K562 (cell line): ENCODE results near the gene WNT6. TPM values are rescaled to one million over a fixed set of nuclear protein-coding genes. Genes with fewer than 3 reads are reported as not detected.

Source experiments
- ATAC-seq: fragments of 200-7000 bp; cut with Tn5 transposase; 3 replicates; pipeline ENCODE4 v1.9.1; 2020; ENCODE audit warnings: moderate library complexity
- BruUV-seq: library from RNA; stranded (reverse); fragments of 400-500 nt; replicated peaks from 2 replicates; lab custom pipeline; 2021; lab: Mats Ljungman, UMichigan
- CTCF ChIA-PET: fragments of 300-600 bp; formaldehyde crosslinking; extraction: SDS; loops from one replicate; lab custom pipeline; 2021; ENCODE audit warnings: low intra/inter-chr PET ratio; lab: Yijun Ruan, JAX
- POLR2A ChIA-PET: fragments of 300-600, 350-650 bp; sonication (Branson Sonifier 250); formaldehyde crosslinking; extraction: SDS; loops from one replicate; lab custom pipeline; 2021; ENCODE audit warnings: antibody characterized with exemption, inconsistent platforms; lab: Yijun Ruan, JAX
- DNase-seq, 4 experiments: peaks; one replicate each; pipeline versions ENCODE4 v3.0.0 to v3.0.0-alpha.2; 2011 to 2018; ENCODE audit warnings: low spot score in 3 of 4, mixed read lengths in 3 of 4; ENCODE audit errors: extremely low read depth in 1 of 4
- FAIRE-seq: peaks from 2 replicates; lab custom pipeline; 2011; peaks lifted over from hg19 to GRCh38; lab: Jason Lieb, UNC
- H2AFZ ChIP-seq: 2 replicates; pipeline ENCODE4 v1.6.0; 2011; ENCODE audit warnings: low read depth, low read length, control low read depth, inconsistent platforms
- H3K27ac ChIP-seq: fragments of 200-600 bp; 3 replicates; pipeline ENCODE4 v1.8.0; 2011; ENCODE audit warnings: low read depth, mild to moderate bottlenecking, control low read depth, inconsistent platforms, low read length, moderate library complexity, mixed read lengths; ENCODE audit errors: extremely low read depth
- H3K27me3 ChIP-seq, 2 experiments: fragments of 300-600 bp in 1 of 2; 2 replicates in 1 of 2; 3 replicates in 1 of 2; pipeline versions ENCODE4 v1.6.0 to v1.8.0; 2011; ENCODE audit warnings: inconsistent platforms in 2 of 2, low read length in 2 of 2, mild to moderate bottlenecking in 1 of 2, mixed read lengths in 1 of 2, moderate library complexity in 1 of 2; ENCODE audit not compliant: control insufficient read depth in 2 of 2, insufficient read depth in 2 of 2
- H3K36me3 ChIP-seq: fragments of 300-600 bp; 3 replicates; pipeline ENCODE4 v1.8.0; 2011; ENCODE audit warnings: mild to moderate bottlenecking, low read length, inconsistent platforms; ENCODE audit not compliant: control insufficient read depth, insufficient read depth
- H3K4me1 ChIP-seq, 2 experiments: fragments of 200-600 bp in 1 of 2; replicated peaks in 1 of 2; 2 replicates in 1 of 2; 3 replicates in 1 of 2; pipeline versions ENCODE4 v1.5.1 to v1.8.0; 2011; ENCODE audit warnings: inconsistent platforms in 2 of 2, low read length in 2 of 2, mild to moderate bottlenecking in 1 of 2, mixed read lengths in 1 of 2, moderate library complexity in 1 of 2; ENCODE audit not compliant: control insufficient read depth in 2 of 2, insufficient read depth in 2 of 2
- H3K4me2 ChIP-seq: 2 replicates; pipeline ENCODE4 v1.6.1; 2011; ENCODE audit warnings: low read length, control low read depth, inconsistent platforms, mixed read lengths; ENCODE audit not compliant: insufficient read depth
- H3K4me3 ChIP-seq: fragments of 200-600 bp; sonication (generic), shearing (Covaris generic); 2 replicates; pipeline ENCODE4 v1.5.1; 2016; ENCODE audit warnings: control low read depth, inconsistent platforms
- H3K79me2 ChIP-seq: fragments of 200-600 bp; 3 replicates; pipeline ENCODE4 v1.8.0; 2011; ENCODE audit warnings: low read length, inconsistent platforms; ENCODE audit not compliant: control insufficient read depth, insufficient read depth
- H3K9ac ChIP-seq, 2 experiments: 2 replicates each; pipeline versions ENCODE4 v1.6.0 to v1.6.1; 2011; ENCODE audit warnings: low read depth in 2 of 2, low read length in 2 of 2, control low read depth in 1 of 2, inconsistent platforms in 1 of 2, mild to moderate bottlenecking in 1 of 2, mixed read lengths in 1 of 2; ENCODE audit not compliant: insufficient read depth in 1 of 2
- H3K9me1 ChIP-seq: one replicate; pipeline ENCODE4 v1.6.0; 2011; ENCODE audit warnings: inconsistent platforms, mild to moderate bottlenecking, low read length, moderate library complexity; ENCODE audit not compliant: control insufficient read depth, insufficient read depth
- H3K9me3 ChIP-seq: replicated peaks from 2 replicates; pipeline ENCODE4 v1.5.1; 2011; ENCODE audit warnings: low read depth, low read length, inconsistent platforms; ENCODE audit not compliant: control insufficient read depth, insufficient read depth
- H4K20me1 ChIP-seq: replicated peaks from 2 replicates; pipeline ENCODE4 v1.6.1; 2011; ENCODE audit warnings: low read length, inconsistent platforms, mixed read lengths; ENCODE audit not compliant: control insufficient read depth, insufficient read depth
- CHCHD3 ChIP-seq: fragments of 250-450 bp; sonication (Bioruptor Pico); IDR thresholded peaks from 2 replicates; pipeline ENCODE4 v2.1.2; 2022; ENCODE audit warnings: mild to moderate bottlenecking
- NKRF ChIP-seq: fragments of 450-650 bp; IDR thresholded peaks from 2 replicates; pipeline ENCODE4 v1.6.1; 2016; ENCODE audit warnings: borderline replicate concordance
- NONO ChIP-seq, 2 experiments: fragments of 200-400 bp in 1 of 2; fragments of 450-650 bp in 1 of 2; formaldehyde crosslinking in 1 of 2; IDR thresholded peaks; 2 replicates each; pipeline ENCODE4 v1.6.1; 2017; ENCODE audit warnings: low read depth in 2 of 2, mild to moderate bottlenecking in 2 of 2, moderate library complexity in 2 of 2, low read length in 1 of 2
- SREBF1 ChIP-seq: fragments of 150-350 bp; IDR thresholded peaks from 2 replicates; pipeline ENCODE4 v1.6.1; 2014; ENCODE audit warnings: antibody characterized with exemption, low read depth, low read length, borderline replicate concordance
- ZFP91 ChIP-seq: sonication (generic); formaldehyde crosslinking; IDR thresholded peaks from 2 replicates; pipeline ENCODE4 v1.8.0; 2022; ENCODE audit warnings: mild to moderate bottlenecking, missing genetic modification reagents
- WGBS: fragments of 100-300 bp; shearing (Covaris generic); methylation state at CpG from one replicate; pipeline ENCODE4 v1.1.6; 2016; ENCODE audit warnings: low coverage, mixed read lengths; ENCODE audit not compliant: insufficient coverage; ENCODE audit errors: missing lambda C conversion rate; 5-methylcytosine and 5-hydroxymethylcytosine counted together
- in situ Hi-C: fragments of 300-500 bp; cut with MboI; formaldehyde crosslinking; loops from 4 replicates; pipeline ENCODE4 v1.15.0; 2018; ENCODE audit warnings: inconsistent platforms, mixed read lengths
- intact Hi-C: fragments of 100-400 bp; cut with micrococcal nuclease; formaldehyde crosslinking; loops from 2 replicates; pipeline ENCODE4 v1.14.2; 2022
- polyA plus RNA-seq, 8 experiments: library from polyadenylated mRNA; depleted of rRNA in 4 of 8; stranded (reverse) in 5 of 8; unstranded in 3 of 8; fragments of >200 nt; fragmentation: Nextera tagmentation in 2 of 8; fragmentation: Illumina TruSeq in 1 of 8; extraction: Ambion mirVana in 2 of 8; extraction: Trizol in 1 of 8; gene quantifications; 2 replicates each; pipeline versions ENCODE4 v1.2.1 to v1.2.3, GENCODE V29; 2011 to 2014; ENCODE audit warnings: inconsistent platforms in 1 of 8, missing spikeins in 1 of 8
- total RNA-seq, 7 experiments: library from RNA; depleted of rRNA in 6 of 7; stranded (reverse); fragments of >200 nt in 6 of 7; fragmentation: Illumina TruSeq in 2 of 7; extraction: Trizol in 2 of 7; gene quantifications; 2 replicates each; pipeline versions ENCODE4 v1.2.1 to v1.2.3, GENCODE V29; 2011 to 2021; ENCODE audit warnings: low replicate concordance in 1 of 7

WNT6 gene
- total and polyA plus RNA-seq, 9 of the 15 experiments (the other 6 are each of a cell fraction or from before 2014, with no cell fraction given) = not detected

DNA sequence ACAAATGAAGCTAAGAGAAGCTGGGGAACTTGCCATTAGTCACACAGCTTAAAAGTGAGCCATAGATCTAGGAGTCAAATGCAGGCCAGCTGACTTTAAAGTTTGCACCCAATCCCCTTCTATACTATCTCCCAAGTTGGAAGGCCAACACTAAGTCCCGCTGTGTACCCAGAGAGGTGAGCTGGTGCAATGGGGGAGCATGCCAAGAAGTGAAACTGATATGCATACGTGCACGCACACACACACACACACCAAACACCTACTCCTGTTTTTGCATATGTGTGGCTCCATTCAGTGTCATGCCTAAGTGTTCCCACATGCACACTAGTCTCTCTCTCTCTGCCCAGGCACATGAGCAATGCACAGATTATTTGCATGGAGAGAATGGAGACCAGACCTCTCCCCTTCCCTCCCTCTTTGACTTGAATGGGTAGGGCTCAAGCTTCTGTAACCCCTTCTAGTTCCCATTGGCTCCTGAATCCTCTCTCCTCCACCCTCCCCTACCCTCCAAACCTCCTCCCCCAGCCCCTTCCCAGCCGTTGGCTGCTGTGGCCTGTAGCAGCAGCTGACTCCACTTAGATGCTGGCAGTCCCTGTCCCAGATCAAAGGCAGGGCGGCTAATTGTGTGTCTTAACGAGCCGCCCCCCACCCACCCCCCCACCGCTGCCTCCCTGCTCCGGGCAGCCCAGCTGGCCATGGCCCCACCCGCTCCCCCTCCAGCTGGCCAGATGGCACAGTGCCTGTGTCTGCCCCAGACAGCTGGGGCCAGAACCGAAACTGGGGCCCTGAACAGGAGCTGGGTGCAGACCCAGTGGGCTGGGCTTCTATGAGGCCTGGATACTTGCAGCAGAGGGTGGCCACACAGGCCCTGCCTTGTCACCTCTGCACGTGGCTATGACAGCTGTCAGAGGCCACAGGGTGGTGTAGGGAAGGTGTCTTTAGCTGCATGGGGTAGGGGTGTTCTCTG lies 26.7 kb downstream of the WNT6 start (continued):
- TF ChIP-seq NKRF (no peak), SREBF1 (no peak)

DNA sequence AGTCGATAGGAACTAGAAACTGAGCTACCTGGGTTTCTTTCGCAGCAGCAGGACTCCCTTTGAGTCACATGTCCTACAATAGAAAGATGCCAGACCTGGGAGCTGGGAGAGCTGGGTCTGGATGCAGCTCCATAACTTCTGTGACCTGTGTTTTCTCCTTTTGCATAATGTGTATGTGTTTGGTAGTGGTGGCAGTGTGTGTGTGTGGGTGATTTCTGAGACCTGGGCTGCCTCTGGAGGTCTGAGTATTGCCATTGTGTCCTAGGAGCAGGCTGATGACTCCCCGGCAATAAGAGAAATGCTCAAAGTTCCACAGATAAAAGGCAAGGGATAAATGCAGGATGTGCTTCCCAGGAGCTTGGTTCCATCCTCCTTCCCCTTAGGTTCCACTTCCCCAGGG lies 27.5 kb downstream of the WNT6 start:
- Histone ChIP-seq H3K9me1 (no peaks in the 10 kb centered on the region), H4K20me1 (peaks cover 13% of the 10 kb centered on the region; the same call in 1 of the 2 replicates), H3K79me2 (no peaks in the 10 kb centered on the region), H2AFZ (no peak overlapping the region), H3K4me1 (peaks cover 0 to 5% of the 10 kb centered on the region in 2 experiments; a peak in 2 of 5 replicates), H3K27me3 (peaks cover 0 to 60% of the 10 kb centered on the region in 2 experiments; a peak in 4 of 5 replicates), H3K9me3 (no peaks in the 10 kb centered on the region), H3K4me2 (no peak overlapping the region), H3K27ac (no peak overlapping the region), H3K4me3 (no peak overlapping the region), H3K36me3 (no peaks in the 10 kb centered on the region), H3K9ac (no peak overlapping the region)
- ChIA-PET CTCF (no interaction called here), POLR2A (interaction anchor here (1.2 to 1.3 kb wide), 2 partner anchors 11 to 18 kb away, joined by 3 to 4 read pairs; no protein-coding TSS in a partner anchor)
- in situ Hi-C loops (no loop called here), intact Hi-C loops (no loop called here)
- BruUV-seq = no TSS peak
- DNase-seq = no peak
- no peak for TF ChIP-seq ZFP91 (CRISPR knock-in tag)
- no peak for TF ChIP-seq CHCHD3 (CRISPR knock-in tag)
- TF ChIP-seq NONO (IDR thresholded peaks at IDR 0.05; ENCODE audit: low read depth in 2 of 2, low read length in 1 of 2) = no peak
- no peak for ATAC-seq
- 0% methylated on average over 3 of the region's 3 CpGs for WGBS
- FAIRE-seq = no peak
